Measurements from ENCODE around the gene RHOV.
A peak's percentile ranks its signal among the peaks of the same experiment; 100 is the strongest.

The RHOV gene

GRCh38 chr15:40918146-40918798 is 44.2 kb upstream of the RHOV start:
- Histone ChIP-seq H3K27me3 (replicated peaks; ENCODE audit: control insufficient read depth, insufficient read depth, low read length) (no peaks in the 10 kb centered on the region; the same call in 1 of the 2 replicates), H3K4me3 (replicated peaks; ENCODE audit: low read depth, low read length) (no peak overlapping the region), H3K36me3 (ENCODE audit: control insufficient read depth, insufficient read depth, low read length) (no peaks in the 10 kb centered on the region)
- TF ChIP-seq CTCF (IDR thresholded peaks at IDR 0.05; ENCODE audit: insufficient read depth, low read length, poor library complexity, severe bottlenecking): no peak
- no peak for DNase-seq (ENCODE audit: extremely low read depth, insufficient read length)

- TF ChIP-seq CTCF (IDR thresholded peaks at IDR 0.05; ENCODE audit: insufficient read depth, low read length, poor library complexity, severe bottlenecking): no peak
- H3K27me3 ChIP-seq (replicated peaks; ENCODE audit: control insufficient read depth, insufficient read depth, low read length): no peaks in the 10 kb centered on the region
Observed at GRCh38 chr15:40917585-40917984, 43.6 kb upstream of the RHOV start.

GRCh38 chr15:40915679-40916078 is 41.6 kb upstream of the RHOV start:
- no peak for TF ChIP-seq CTCF (IDR thresholded peaks at IDR 0.05; ENCODE audit: insufficient read depth, low read length, poor library complexity, severe bottlenecking)
- H3K4me3 ChIP-seq (replicated peaks; ENCODE audit: low read depth, low read length): no peak overlapping the region
- no peaks in the 10 kb centered on the region for H3K36me3 ChIP-seq (ENCODE audit: control insufficient read depth, insufficient read depth, low read length)
- H3K27me3 ChIP-seq (replicated peaks; ENCODE audit: control insufficient read depth, insufficient read depth, low read length): no peaks in the 10 kb centered on the region
- no peak for DNase-seq (ENCODE audit: extremely low read depth, insufficient read length)

More at GRCh38 chr15:40917585-40917984, 43.6 kb upstream of the RHOV start:
- Histone ChIP-seq H3K4me3 (replicated peaks; ENCODE audit: low read depth, low read length) (no peak overlapping the region), H3K36me3 (ENCODE audit: control insufficient read depth, insufficient read depth, low read length) (no peaks in the 10 kb centered on the region)
- no peak for DNase-seq (ENCODE audit: extremely low read depth, insufficient read length)

- no peaks in the 10 kb centered on the region for H3K27me3 ChIP-seq (replicated peaks; ENCODE audit: control insufficient read depth, insufficient read depth, low read length)
- DNase-seq (ENCODE audit: extremely low read depth, insufficient read length): no peak
- no peak for TF ChIP-seq CTCF (IDR thresholded peaks at IDR 0.05; ENCODE audit: insufficient read depth, low read length, poor library complexity, severe bottlenecking)
- no peaks in the 10 kb centered on the region for H3K36me3 ChIP-seq (ENCODE audit: control insufficient read depth, insufficient read depth, low read length)
- H3K4me3 ChIP-seq (replicated peaks; ENCODE audit: low read depth, low read length): no peak overlapping the region
Observed at GRCh38 chr15:40915116-40915661, 41.2 kb upstream of the RHOV start.

- DNase-seq (ENCODE audit: extremely low read depth, insufficient read length): no peak
Observed at GRCh38 chr15:40914486-40914885, 40.5 kb upstream of the RHOV start.

More at GRCh38 chr15:40914486-40914885, 40.5 kb upstream of the RHOV start:
- no peak overlapping the region for H3K4me3 ChIP-seq (replicated peaks; ENCODE audit: low read depth, low read length)
- TF ChIP-seq CTCF (IDR thresholded peaks at IDR 0.05; ENCODE audit: insufficient read depth, low read length, poor library complexity, severe bottlenecking): peak; percentile 58
- no peaks in the 10 kb centered on the region for H3K36me3 ChIP-seq (ENCODE audit: control insufficient read depth, insufficient read depth, low read length)
- no peaks in the 10 kb centered on the region for H3K27me3 ChIP-seq (replicated peaks; ENCODE audit: control insufficient read depth, insufficient read depth, low read length)

Measured in GM06990 (cell line).